IPS-15b (cell line): ENCODE measurements around the gene SCYGR8.

Source experiments
- H3K27me3 ChIP-seq: one replicate; pipeline ENCODE4 v1.6.1; 2013; ENCODE audit warnings: low read length; ENCODE audit not compliant: control insufficient read depth, insufficient read depth
- H3K36me3 ChIP-seq: one replicate; pipeline ENCODE4 v1.6.1; 2013; ENCODE audit warnings: low read length; ENCODE audit not compliant: control insufficient read depth, insufficient read depth
- H3K4me1 ChIP-seq: one replicate; pipeline ENCODE4 v1.6.1; 2013; ENCODE audit warnings: mild to moderate bottlenecking, low read length; ENCODE audit not compliant: control insufficient read depth, insufficient read depth
- H3K4me3 ChIP-seq: one replicate; pipeline ENCODE4 v1.5.1; 2013; ENCODE audit warnings: low read depth, low read length
- H3K9ac ChIP-seq: one replicate; pipeline ENCODE4 v1.6.1; 2013; ENCODE audit warnings: low read depth, mild to moderate bottlenecking, low read length
- H3K9me3 ChIP-seq: one replicate; pipeline ENCODE4 v1.6.1; 2013; ENCODE audit warnings: mild to moderate bottlenecking, low read length; ENCODE audit not compliant: control insufficient read depth, insufficient read depth

Gene SCYGR8

GRCh38 chr2:227765788-227766372 lies 20.2 kb downstream of the SCYGR8 start:
- H3K4me1 ChIP-seq = no peaks in the 10 kb centered on the region
- no peaks in the 10 kb centered on the region for H3K9me3 ChIP-seq
- H3K27me3 ChIP-seq = no peaks in the 10 kb centered on the region
- no peaks in the 10 kb centered on the region for H3K36me3 ChIP-seq
- no peak overlapping the region for H3K9ac ChIP-seq
- H3K4me3 ChIP-seq = no peak overlapping the region

GRCh38 chr2:227766373-227766883 lies 20.7 kb downstream of the SCYGR8 start:
- H3K4me1 ChIP-seq = no peaks in the 10 kb centered on the region
- no peaks in the 10 kb centered on the region for H3K36me3 ChIP-seq
- no peaks in the 10 kb centered on the region for H3K27me3 ChIP-seq
- H3K9me3 ChIP-seq = no peaks in the 10 kb centered on the region
- no peak overlapping the region for H3K4me3 ChIP-seq
- H3K9ac ChIP-seq = no peak overlapping the region

GRCh38 chr2:227767830-227768229 lies 22.1 kb downstream of the SCYGR8 start:
- Histone ChIP-seq H3K9me3 (no peaks in the 10 kb centered on the region), H3K9ac (no peak overlapping the region), H3K36me3 (no peaks in the 10 kb centered on the region), H3K4me3 (no peak overlapping the region), H3K27me3 (no peaks in the 10 kb centered on the region), H3K4me1 (peaks cover 3% of the 10 kb centered on the region)

- H3K27me3 ChIP-seq = no peaks in the 10 kb centered on the region
- H3K9ac ChIP-seq = no peak overlapping the region
- H3K4me1 ChIP-seq = peaks cover 10% of the 10 kb centered on the region
- H3K9me3 ChIP-seq = no peaks in the 10 kb centered on the region
- H3K36me3 ChIP-seq = no peaks in the 10 kb centered on the region
- H3K4me3 ChIP-seq = no peak overlapping the region
Measured at GRCh38 chr2:227772197-227772661, 26.5 kb downstream of the SCYGR8 start.

- peaks cover 10% of the 10 kb centered on the region for H3K4me1 ChIP-seq
- no peak overlapping the region for H3K4me3 ChIP-seq
- H3K36me3 ChIP-seq = no peaks in the 10 kb centered on the region
- H3K9me3 ChIP-seq = no peaks in the 10 kb centered on the region
- no peak overlapping the region for H3K9ac ChIP-seq
- H3K27me3 ChIP-seq = no peaks in the 10 kb centered on the region
Measured at GRCh38 chr2:227772932-227773331, 27.2 kb downstream of the SCYGR8 start.

- H3K9ac ChIP-seq = no peak overlapping the region
- peaks cover 10% of the 10 kb centered on the region for H3K4me1 ChIP-seq
- H3K4me3 ChIP-seq = no peak overlapping the region
- no peaks in the 10 kb centered on the region for H3K27me3 ChIP-seq
- no peaks in the 10 kb centered on the region for H3K36me3 ChIP-seq
- H3K9me3 ChIP-seq = no peaks in the 10 kb centered on the region
Measured at GRCh38 chr2:227774011-227774624, 28.4 kb downstream of the SCYGR8 start.

- Histone ChIP-seq H3K9me3 (no peaks in the 10 kb centered on the region), H3K27me3 (no peaks in the 10 kb centered on the region), H3K4me3 (no peak overlapping the region)
Measured at GRCh38 chr2:227774895-227775842, 29.5 kb downstream of the SCYGR8 start.

GRCh38 chr2:227780981-227781615 lies 35.4 kb downstream of the SCYGR8 start:
- Histone ChIP-seq H3K4me3 (no peak overlapping the region), H3K36me3 (no peaks in the 10 kb centered on the region), H3K9ac (no peak overlapping the region), H3K27me3 (no peaks in the 10 kb centered on the region), H3K4me1 (no peaks in the 10 kb centered on the region), H3K9me3 (no peaks in the 10 kb centered on the region)

More at GRCh38 chr2:227774895-227775842, 29.5 kb downstream of the SCYGR8 start:
- no peaks in the 10 kb centered on the region for H3K36me3 ChIP-seq
- H3K9ac ChIP-seq = no peak overlapping the region
- H3K4me1 ChIP-seq = peaks cover 10% of the 10 kb centered on the region

- H3K36me3 ChIP-seq = no peaks in the 10 kb centered on the region
- H3K4me3 ChIP-seq = no peak overlapping the region
- no peaks in the 10 kb centered on the region for H3K9me3 ChIP-seq
- H3K4me1 ChIP-seq = no peaks in the 10 kb centered on the region
- no peaks in the 10 kb centered on the region for H3K27me3 ChIP-seq
- H3K9ac ChIP-seq = no peak overlapping the region
Measured at GRCh38 chr2:227781841-227782240, 36.1 kb downstream of the SCYGR8 start.

GRCh38 chr2:227782804-227783203 lies 37.1 kb downstream of the SCYGR8 start:
- no peaks in the 10 kb centered on the region for H3K27me3 ChIP-seq
- H3K9me3 ChIP-seq = no peaks in the 10 kb centered on the region
- H3K4me1 ChIP-seq = no peaks in the 10 kb centered on the region
- H3K36me3 ChIP-seq = no peaks in the 10 kb centered on the region
- H3K4me3 ChIP-seq = no peak overlapping the region
- no peak overlapping the region for H3K9ac ChIP-seq

GRCh38 chr2:227783404-227784138 lies 37.9 kb downstream of the SCYGR8 start:
- no peaks in the 10 kb centered on the region for H3K27me3 ChIP-seq
- H3K9me3 ChIP-seq = no peaks in the 10 kb centered on the region
- H3K4me1 ChIP-seq = no peaks in the 10 kb centered on the region
- H3K36me3 ChIP-seq = no peaks in the 10 kb centered on the region
- no peak overlapping the region for H3K9ac ChIP-seq
- H3K4me3 ChIP-seq = no peak overlapping the region
